Measurements from ENCODE around the gene HECTD3.

HECTD3 gene

GRCh38 chr1:45010855-45011811 lies at the start of gene HECTD3:
Gene HECTD3 (minus strand): TSS chr1:45011324. CDS start chr1:45011257, 67 bp downstream.
- DNase-seq (ENCODE audit: low read depth): peak; percentile 62

- no peak for DNase-seq (ENCODE audit: low read depth)
Observed at GRCh38 chr1:45059829-45060228, 48.7 kb upstream of the HECTD3 start.

GRCh38 chr1:45057542-45057941 lies 46.4 kb upstream of the HECTD3 start:
- DNase-seq (ENCODE audit: low read depth): no peak

DNA sequence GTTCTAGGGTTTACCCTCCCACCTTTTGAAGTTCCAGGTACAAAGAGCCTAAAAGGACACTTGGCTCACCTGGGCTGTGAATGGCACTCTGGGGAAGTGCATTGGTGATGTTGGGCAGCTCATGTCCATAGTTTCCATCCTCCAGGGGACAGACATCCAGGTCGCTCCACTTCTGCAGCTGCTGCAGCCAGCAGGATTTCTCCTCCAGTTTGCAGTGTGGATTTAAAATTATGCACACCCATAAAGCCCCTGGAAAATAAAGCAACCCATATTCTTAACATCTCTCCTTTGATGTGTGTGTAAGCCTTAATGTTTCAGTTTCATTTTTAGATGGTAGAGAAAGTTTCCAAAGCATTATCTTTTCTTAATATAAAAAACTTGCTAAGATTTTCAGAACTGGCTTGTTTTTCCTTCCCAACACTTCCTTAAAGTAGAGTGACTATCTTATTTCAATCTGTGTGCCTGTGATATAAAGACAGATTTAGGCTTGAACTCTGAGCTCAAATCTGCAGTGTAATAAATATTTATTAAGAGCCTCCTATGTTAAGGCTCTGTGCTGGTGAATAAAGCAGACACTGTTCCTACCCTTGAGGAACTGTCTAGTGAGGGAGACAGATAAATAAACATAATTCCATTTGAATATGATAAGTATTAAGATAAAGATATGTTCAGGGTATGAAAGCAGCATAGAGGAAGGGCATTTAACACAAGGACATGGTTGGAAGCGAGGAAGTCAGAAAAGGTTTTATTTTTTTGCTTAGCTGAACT lies 40.1 kb upstream of the HECTD3 start:
- DNase-seq (ENCODE audit: low read depth): no peak

- no peak for DNase-seq (ENCODE audit: low read depth)
Observed at GRCh38 chr1:45047032-45047431, 35.9 kb upstream of the HECTD3 start.

- DNase-seq (ENCODE audit: low read depth): no peak
Observed at GRCh38 chr1:45044916-45045315, 33.8 kb upstream of the HECTD3 start.

- DNase-seq (ENCODE audit: low read depth): no peak
Observed at GRCh38 chr1:45043094-45043493, 32.0 kb upstream of the HECTD3 start.

DNA sequence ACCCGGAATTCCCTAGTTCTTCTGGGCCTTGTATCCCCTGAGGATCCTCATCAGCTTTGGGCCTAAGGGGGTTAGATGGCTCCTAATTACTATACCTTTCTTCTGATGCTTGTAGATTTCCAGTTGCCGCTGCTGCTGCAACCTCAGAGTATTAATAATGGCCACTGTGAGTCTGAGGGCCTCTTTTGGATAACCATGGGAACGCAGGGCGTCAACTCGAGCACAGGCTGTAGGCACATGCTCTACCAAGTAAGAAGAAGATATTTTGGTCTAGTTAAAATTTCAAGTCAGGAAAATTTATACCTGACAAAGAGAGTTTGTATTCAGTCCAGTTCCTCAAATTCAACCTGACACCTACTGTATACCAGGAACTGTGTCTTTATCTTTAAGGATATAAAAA lies 29.2 kb upstream of the HECTD3 start:
- DNase-seq (ENCODE audit: low read depth): no peak

GRCh38 chr1:45038661-45039364 lies 27.7 kb upstream of the HECTD3 start:
- no peak for DNase-seq (ENCODE audit: low read depth)

DNA sequence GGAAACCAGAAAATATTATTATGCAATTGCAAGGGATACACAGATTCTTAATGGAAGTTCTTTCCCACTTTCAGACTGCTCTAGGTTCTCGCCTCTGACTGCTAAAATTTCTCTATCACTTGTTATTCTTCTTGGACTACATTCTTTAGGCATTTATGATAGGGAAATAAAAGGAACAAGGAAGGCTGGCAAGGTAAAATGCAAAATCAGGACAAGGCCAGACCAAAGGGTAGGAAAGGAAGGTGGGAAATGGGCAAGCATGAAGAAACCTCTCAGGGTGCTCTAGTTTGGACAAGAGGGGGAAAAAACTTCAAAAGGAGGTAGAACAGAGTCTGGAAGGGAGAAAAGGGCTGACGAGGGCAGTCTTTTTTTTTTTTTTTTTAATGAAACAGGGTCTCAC lies 27.1 kb upstream of the HECTD3 start:
- DNase-seq (ENCODE audit: low read depth): no peak

GRCh38 chr1:45037456-45037855 lies 26.3 kb upstream of the HECTD3 start:
- no peak for DNase-seq (ENCODE audit: low read depth)

DNA sequence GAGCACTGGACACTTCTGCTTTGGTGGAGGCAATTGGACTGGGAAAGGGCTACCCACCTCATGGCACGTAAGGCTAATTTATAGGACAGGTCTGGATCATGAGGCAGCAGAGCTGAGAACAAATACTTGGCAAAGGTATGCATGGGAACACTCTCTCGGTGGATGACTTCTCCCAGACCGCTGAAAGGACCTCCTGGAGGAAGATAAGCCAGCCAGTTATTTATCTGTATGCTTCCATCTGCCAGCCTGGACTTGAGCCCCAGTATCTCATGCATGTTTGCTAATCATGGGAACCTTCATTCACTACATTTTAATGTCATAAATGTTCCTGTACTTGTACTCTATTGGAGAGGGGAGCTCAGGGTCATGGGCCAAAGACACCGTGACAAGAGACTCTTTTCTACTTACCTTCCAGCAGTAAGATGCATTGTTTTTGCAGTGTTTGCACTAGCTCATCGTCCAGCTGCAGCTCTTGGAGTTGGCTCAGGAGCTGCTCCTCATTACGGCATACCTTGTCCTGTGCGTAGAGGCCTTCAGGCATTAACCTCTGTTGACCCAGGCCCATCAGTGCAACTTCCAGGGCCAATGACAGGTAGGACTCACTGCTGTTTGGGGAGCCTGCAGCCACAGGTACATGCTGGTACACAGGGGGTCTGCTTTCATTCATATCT lies 24.6 kb upstream of the HECTD3 start:
- DNase-seq (ENCODE audit: low read depth): no peak

DNA sequence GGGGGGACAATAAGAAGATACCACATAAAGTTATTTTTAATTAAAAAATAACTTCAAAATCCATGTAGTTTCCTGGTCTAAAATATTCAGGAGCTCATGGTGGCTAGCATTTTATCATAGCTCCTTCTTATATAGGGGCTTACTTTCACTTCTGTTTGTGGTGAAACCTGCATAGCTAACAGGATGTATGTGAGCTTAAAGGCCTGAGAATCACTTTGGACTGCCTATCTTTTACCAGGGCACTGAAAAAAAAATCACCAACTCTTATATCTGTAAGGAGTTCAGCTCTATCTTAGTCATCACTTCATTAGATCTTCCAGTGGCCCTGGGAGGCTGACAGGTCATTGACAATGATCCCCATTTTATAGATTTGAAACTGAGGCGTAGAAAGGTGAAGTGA lies 22.2 kb upstream of the HECTD3 start:
- DNase-seq (ENCODE audit: low read depth): no peak

DNA sequence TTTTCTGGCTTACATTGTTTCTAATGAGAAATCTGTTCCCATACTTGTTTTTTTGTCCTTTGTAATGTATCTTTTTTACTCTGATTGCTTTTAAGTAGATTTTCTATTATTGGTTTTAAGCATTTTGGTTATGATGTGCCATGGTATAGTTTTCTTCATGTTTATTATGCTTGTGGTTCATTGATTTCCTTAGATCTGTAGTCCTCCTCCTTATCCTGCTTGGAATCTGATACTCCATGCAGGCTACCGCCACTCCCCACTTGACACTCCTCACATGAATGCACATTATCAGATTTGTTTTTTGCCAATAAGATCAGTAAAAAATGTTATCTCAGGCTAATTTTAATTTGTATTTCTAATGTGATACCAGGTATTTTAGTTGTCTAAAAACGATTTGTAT lies 21.7 kb upstream of the HECTD3 start:
- DNase-seq (ENCODE audit: low read depth): no peak

DNA sequence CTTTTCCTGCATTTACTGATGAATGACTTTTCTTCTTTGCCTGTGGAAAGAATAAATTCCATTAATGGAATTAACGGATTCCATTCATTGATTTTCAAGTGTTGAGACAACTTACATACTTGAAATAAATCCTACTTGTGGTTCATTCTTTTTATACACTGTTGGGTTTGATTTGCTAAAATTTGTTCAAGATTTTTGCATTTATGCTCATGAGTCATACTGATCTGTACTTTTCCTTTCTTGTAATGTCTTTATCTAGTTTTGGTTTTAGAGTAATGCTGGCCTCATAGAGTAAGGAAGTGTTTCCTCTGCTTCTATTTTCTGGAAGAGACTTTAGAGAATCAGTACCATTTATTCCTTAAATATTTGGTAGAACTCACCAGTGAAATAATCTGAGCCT lies 15.3 kb upstream of the HECTD3 start:
- no peak for DNase-seq (ENCODE audit: low read depth)

DNA sequence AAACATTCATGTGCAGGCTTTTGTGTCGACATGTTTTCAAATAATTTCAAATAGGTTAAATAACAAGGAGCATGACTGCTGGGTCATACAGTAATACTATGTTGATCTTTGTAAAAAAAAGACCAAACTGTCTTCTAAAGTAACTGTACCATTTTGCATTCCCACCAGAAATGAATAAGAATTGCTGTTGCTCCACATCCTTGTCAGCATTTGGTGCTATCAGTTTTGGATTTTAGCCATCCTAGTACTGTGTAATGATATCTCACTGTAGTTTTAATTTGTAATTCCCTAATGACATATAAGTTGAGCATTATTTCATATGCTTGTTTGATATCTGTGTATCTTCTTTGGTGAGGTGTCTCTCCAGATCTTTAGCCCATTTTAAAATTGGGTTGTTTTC lies 12.5 kb upstream of the HECTD3 start:
- DNase-seq (ENCODE audit: low read depth): no peak

- peak; percentile 33 for DNase-seq (ENCODE audit: low read depth)
Observed at GRCh38 chr1:45018599-45019230, 7.6 kb upstream of the HECTD3 start.

DNA sequence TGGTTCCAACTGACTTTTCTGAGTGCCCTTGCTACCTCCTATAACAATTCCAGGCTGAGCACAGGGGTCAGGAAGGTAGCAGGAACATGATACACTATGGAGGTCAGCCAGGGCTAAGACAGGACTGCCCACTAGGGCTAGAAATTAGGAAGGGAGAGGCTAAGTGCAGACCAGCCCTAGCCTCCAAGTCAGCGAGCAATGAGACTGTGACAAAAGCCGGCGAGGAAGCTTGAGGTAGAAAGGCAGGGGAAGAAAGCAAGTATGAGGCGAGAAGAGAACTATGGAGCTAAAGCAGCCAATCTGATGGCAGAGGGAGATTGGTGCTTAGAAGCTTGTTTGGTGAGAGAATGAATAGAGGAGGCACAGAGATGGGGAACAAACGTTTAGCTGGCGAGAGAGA lies 5.6 kb upstream of the HECTD3 start:
- DNase-seq (ENCODE audit: low read depth): no peak

DNA sequence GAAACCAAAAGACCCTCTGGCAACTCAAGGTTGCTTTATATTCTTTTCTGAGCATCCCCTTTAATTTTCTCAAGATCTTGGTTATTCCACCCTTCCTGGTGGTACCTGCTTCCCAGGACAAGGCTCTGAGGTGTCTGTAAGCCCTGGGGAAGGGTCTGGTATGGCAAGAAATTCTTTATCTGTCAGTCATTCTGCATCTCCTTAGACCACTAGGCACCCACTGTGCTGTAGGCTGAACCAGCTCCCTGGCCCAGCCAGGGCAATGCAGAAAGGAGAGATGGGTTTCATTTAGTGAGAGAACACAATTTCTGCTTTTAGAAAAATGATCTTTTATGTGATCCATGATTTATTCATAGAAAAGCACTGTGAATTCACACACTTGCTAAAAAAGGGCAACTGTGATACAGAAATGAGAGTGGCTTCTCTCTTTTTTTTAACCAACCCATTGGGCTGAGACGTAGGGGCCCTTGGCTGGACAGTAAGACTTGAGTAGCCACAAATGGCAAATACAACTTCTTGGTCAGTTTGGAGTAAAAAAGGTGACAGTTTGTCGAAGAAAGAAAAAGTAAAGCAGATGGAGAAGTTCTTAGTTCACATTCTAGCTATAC lies 5.1 kb upstream of the HECTD3 start:
- DNase-seq (ENCODE audit: low read depth): no peak

DNA sequence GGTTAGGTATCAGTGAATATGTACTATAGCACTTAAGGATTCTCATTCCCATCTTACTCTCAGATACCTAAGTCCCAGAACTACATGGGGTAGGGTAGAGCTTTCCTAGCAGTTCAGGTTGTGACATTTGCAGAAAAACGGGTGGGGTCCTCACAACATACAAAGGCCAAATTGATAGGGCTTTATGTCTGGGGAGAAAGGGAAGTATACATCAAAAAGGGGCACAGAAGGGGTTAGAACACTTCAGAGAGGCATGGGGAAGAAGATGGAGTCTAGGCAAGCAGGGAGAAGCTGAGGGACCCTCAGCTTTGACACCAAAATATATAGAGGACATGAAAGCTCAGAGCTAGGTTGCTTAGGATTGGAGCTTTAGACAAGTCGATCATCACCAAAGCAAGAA lies 4.6 kb upstream of the HECTD3 start:
- no peak for DNase-seq (ENCODE audit: low read depth)
